ENCODE measurements around the gene CEP112.

CEP112 gene

DNA sequence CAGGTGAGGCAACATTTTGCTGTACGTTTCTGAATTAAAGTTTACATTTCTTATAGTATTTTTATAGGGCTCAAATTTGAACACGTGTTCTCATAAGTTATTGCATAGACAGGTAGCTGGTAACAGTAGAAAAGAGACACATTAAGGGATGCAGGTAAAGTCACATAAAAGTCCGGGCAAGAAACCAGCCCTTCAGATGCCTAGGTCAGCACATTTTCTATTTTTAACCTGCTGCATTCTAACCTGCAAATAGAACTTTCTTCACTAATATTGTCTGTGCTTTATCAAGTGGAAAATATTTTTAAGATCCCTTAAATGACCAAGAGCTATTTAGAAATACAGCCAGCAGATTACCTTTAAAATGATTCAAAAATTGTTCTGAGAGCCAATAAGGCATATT lies 323.1 kb downstream of the CEP112 start:
- intact Hi-C loops (cut with DNase I; ENCODE audit: low total_unique reads) = no loop called here
- no peaks in the 10 kb centered on the region for H3K36me3 ChIP-seq
- no peaks in the 10 kb centered on the region for H3K4me1 ChIP-seq
- H3K27me3 ChIP-seq = no peaks in the 10 kb centered on the region
- DNase-seq = no peak
- H3K9me3 ChIP-seq = no peaks in the 10 kb centered on the region
- TF ChIP-seq, protein P1, sequence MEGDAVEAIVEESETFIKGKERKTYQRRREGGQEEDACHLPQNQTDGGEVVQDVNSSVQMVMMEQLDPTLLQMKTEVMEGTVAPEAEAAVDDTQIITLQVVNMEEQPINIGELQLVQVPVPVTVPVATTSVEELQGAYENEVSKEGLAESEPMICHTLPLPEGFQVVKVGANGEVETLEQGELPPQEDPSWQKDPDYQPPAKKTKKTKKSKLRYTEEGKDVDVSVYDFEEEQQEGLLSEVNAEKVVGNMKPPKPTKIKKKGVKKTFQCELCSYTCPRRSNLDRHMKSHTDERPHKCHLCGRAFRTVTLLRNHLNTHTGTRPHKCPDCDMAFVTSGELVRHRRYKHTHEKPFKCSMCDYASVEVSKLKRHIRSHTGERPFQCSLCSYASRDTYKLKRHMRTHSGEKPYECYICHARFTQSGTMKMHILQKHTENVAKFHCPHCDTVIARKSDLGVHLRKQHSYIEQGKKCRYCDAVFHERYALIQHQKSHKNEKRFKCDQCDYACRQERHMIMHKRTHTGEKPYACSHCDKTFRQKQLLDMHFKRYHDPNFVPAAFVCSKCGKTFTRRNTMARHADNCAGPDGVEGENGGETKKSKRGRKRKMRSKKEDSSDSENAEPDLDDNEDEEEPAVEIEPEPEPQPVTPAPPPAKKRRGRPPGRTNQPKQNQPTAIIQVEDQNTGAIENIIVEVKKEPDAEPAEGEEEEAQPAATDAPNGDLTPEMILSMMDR (IDR thresholded peaks at IDR 0.05) = no peak
- no peak overlapping the region for H3K4me3 ChIP-seq
- no peak overlapping the region for H3K27ac ChIP-seq

DNA sequence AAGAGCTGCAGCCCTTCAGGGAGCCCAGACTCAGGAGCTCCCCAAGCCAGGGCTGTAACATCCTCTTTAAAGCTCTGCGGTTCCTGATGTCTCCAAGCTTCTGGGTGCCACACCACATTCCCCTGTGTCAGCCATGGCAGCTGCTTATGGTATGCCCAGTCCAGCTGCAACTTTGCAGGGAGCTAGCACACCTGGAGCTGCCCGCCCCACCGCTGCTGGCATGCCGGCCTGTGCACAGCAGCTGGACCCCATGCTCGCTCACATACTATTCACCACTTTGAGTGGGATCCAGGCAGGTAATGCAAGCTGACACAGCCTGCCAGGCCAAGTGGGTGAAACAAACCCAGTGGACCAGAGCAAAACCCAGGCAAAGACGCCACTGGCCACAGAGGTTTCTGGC lies 324.9 kb downstream of the CEP112 start:
- H3K27me3 ChIP-seq = no peaks in the 10 kb centered on the region
- H3K9me3 ChIP-seq = no peaks in the 10 kb centered on the region
- no peaks in the 10 kb centered on the region for H3K36me3 ChIP-seq
- DNase-seq = no peak
- no peaks in the 10 kb centered on the region for H3K4me1 ChIP-seq
- H3K4me3 ChIP-seq = no peak overlapping the region
- TF ChIP-seq, protein P1 (IDR thresholded peaks at IDR 0.05) = no peak
- intact Hi-C loops (cut with DNase I; ENCODE audit: low total_unique reads) = no loop called here
- no peak overlapping the region for H3K27ac ChIP-seq

DNA sequence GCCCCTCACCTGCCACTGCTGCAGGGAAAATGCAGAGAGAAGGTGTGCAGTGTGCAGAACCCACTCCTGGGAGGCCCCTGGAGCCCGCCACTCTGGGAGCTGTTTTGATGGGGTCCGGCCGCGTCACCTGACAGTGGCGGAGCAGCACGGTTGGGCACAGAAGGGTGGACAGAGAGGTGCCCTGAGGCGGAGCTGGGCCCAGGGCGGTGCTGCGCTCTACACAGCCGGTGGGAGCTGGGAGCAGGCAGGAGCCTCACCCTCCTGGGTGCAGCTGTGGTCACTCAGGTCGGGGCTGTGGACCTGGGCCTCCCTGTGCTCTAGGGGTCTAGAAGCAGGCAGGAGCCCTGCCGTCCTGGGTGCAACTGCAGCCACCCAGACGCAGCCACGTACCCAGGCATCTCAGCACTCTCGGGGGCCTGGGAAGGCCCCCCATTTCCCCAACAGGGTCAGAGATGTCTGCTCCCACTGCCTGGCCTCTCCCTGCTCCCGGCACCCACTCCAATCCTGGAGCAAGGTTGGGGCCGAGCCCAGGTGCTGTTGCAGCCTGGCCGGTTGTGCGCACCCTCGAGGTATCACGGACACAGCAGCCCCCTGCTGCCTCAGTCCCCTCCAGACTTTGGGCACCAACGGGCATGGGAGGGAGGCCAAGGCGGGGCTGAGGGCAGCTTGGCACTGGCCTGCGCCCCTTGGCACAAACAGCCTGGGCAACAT lies 326.1 kb downstream of the CEP112 start:
- DNase-seq = no peak
- Histone ChIP-seq H3K4me1 (no peaks in the 10 kb centered on the region), H3K27ac (no peak overlapping the region), H3K27me3 (no peaks in the 10 kb centered on the region), H3K36me3 (no peaks in the 10 kb centered on the region), H3K9me3 (no peaks in the 10 kb centered on the region), H3K4me3 (no peak overlapping the region)
- TF ChIP-seq, protein P1 (IDR thresholded peaks at IDR 0.05) = no peak
- intact Hi-C loops (cut with DNase I; ENCODE audit: low total_unique reads) = no loop called here

DNA sequence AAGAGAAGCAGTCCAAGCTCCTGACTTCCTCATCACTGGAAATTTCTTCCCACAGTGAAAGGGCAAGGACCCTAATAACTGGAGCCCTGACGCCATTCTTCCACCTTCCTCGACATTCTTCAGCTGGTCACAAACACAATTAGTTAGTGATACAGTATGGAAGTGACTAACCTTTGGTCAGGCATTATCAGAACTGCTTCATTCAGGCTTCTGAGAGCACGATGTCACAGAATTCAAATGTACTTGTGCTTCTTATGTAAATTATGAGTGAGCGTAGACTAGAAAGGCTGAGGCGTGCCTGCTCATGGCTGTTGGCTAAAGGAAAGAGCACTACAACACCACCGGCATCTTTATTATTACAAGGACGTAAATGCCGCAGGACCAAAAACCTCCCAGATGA lies 327.5 kb downstream of the CEP112 start:
- Histone ChIP-seq H3K4me1 (no peaks in the 10 kb centered on the region), H3K36me3 (no peaks in the 10 kb centered on the region), H3K27ac (no peak overlapping the region), H3K27me3 (no peaks in the 10 kb centered on the region), H3K9me3 (no peaks in the 10 kb centered on the region), H3K4me3 (no peak overlapping the region)
- no peak for DNase-seq
- TF ChIP-seq, protein P1 (IDR thresholded peaks at IDR 0.05) = no peak
- intact Hi-C loops (cut with DNase I; ENCODE audit: low total_unique reads) = no loop called here

DNA sequence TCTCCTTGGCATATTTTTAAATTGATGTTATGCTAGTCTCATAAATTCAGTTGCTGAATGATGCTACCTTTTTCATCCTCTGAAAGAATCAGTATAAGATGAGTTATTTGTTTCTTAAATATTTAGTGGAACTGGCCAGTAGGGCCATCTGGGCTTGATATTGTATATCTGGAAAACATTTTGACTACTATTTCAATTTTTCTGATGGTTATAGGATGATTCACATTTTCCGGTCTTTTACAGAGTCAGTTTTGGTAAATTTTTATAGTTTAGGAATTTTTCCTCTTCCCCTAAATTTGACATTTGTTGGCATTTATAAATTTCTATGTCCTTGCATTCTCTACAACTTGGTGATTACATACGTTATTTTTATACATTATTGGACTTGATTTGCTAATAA lies 334.2 kb downstream of the CEP112 start:
- TF ChIP-seq, protein P1 (IDR thresholded peaks at IDR 0.05) = no peak
- intact Hi-C loops (cut with DNase I; ENCODE audit: low total_unique reads) = no loop called here
- Histone ChIP-seq H3K9me3 (no peaks in the 10 kb centered on the region), H3K27ac (no peak overlapping the region), H3K4me3 (no peak overlapping the region), H3K36me3 (no peaks in the 10 kb centered on the region), H3K27me3 (no peaks in the 10 kb centered on the region), H3K4me1 (no peaks in the 10 kb centered on the region)
- DNase-seq = no peak

DNA sequence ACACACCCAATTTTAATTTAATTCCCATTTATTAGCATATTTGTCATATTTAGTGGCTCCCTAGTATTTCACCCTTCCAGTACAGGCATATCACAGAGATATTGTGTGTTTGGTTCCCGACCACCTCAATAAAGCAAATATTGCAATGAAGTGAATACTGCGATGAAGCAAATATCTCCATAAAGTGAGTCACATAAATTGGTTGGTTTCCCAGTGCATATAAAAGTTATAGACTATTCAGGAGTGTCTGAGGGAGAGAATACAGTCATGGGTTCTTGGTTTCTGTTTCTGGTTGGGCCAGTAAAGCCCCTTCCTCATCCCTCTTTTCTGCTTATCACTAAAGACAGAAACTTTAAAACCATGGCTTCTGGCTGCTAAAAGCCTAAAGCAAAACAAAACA lies 335.1 kb downstream of the CEP112 start:
- Histone ChIP-seq H3K27ac (no peak overlapping the region), H3K27me3 (no peaks in the 10 kb centered on the region)
- intact Hi-C loops (cut with DNase I; ENCODE audit: low total_unique reads) = no loop called here

More for the DNA sequence above, 335.1 kb downstream of the CEP112 start:
- TF ChIP-seq, protein P1 (IDR thresholded peaks at IDR 0.05) = no peak
- H3K9me3 ChIP-seq = no peaks in the 10 kb centered on the region
- no peak overlapping the region for H3K4me3 ChIP-seq
- no peaks in the 10 kb centered on the region for H3K36me3 ChIP-seq
- DNase-seq = no peak
- H3K4me1 ChIP-seq = no peaks in the 10 kb centered on the region
